GM23338 (cell line): ENCODE data around the gene COX14.

ENCODE experiments used
- CREB1 ChIP-seq: fragments of 250-450 bp; sonication (Bioruptor Pico); IDR thresholded peaks from 2 replicates; pipeline ENCODE4 v1.5.0; 2020; ENCODE audit warnings: low read depth, mild to moderate bottlenecking, moderate library complexity
- ETS1 ChIP-seq: IDR thresholded peaks from 2 replicates; pipeline ENCODE4 v1.6.1; 2016; ENCODE audit warnings: antibody characterized with exemption
- EZH2 ChIP-seq: fragments of 200-600 bp; sonication (generic); IDR thresholded peaks from one replicate; pipeline ENCODE4 v1.8.0; 2017; ENCODE audit warnings: antibody characterized with exemption, mild to moderate bottlenecking, low read depth; ENCODE audit not compliant: unreplicated experiment
- EZH2phosphoT487 ChIP-seq: fragments of 200-600 bp; sonication (generic); IDR thresholded peaks from one replicate; pipeline ENCODE4 v1.8.1; 2018; ENCODE audit warnings: antibody characterized with exemption; ENCODE audit not compliant: unreplicated experiment
- JUNB ChIP-seq: IDR thresholded peaks from one replicate; pipeline ENCODE4 v1.6.1; 2016; ENCODE audit warnings: antibody characterized with exemption; ENCODE audit not compliant: unreplicated experiment
- NANOG ChIP-seq: IDR thresholded peaks from 2 replicates; pipeline ENCODE4 v1.6.1; 2016; ENCODE audit warnings: antibody characterized with exemption, borderline replicate concordance
- POLR2AphosphoS5 ChIP-seq: IDR thresholded peaks from 2 replicates; pipeline ENCODE4 v1.6.1; 2016; ENCODE audit warnings: antibody characterized with exemption, low read depth
- ZNF114 ChIP-seq: fragments of 250-450 bp; sonication (Bioruptor Pico); IDR thresholded peaks from 2 replicates; pipeline ENCODE4 v1.5.0; 2020; ENCODE audit warnings: mild to moderate bottlenecking, moderate library complexity
- ZNF331 ChIP-seq: fragments of 250-450 bp; sonication (Bioruptor Pico); IDR thresholded peaks from 2 replicates; pipeline ENCODE4 v1.5.0; 2020; ENCODE audit warnings: low read depth, mild to moderate bottlenecking, moderate library complexity
- ZNF462 ChIP-seq: fragments of 250-450 bp; sonication (Bioruptor Pico); IDR thresholded peaks from 2 replicates; pipeline ENCODE4 v1.5.0; 2020; ENCODE audit warnings: mild to moderate bottlenecking, moderate library complexity
- TF ChIP-seq, protein P1 (sequence below), 2 experiments: fragments of 200-600 bp in 1 of 2; sonication (generic) in 1 of 2; conservative IDR thresholded peaks; 2 replicates each; pipeline versions ENCODE4 v1.5.1 to v1.6.1; 2016 to 2017; ENCODE audit warnings: antibody characterized with exemption in 2 of 2, low read depth in 2 of 2, mild to moderate bottlenecking in 2 of 2, moderate library complexity in 1 of 2
- TF ChIP-seq, protein P2 (sequence below): IDR thresholded peaks from one replicate; pipeline ENCODE4 v1.6.1; 2018; ENCODE audit warnings: antibody characterized with exemption; ENCODE audit not compliant: unreplicated experiment

GRCh38 chr12:50087151-50087550, 24.9 kb upstream of the COX14 start:
- TF ChIP-seq, protein P1, sequence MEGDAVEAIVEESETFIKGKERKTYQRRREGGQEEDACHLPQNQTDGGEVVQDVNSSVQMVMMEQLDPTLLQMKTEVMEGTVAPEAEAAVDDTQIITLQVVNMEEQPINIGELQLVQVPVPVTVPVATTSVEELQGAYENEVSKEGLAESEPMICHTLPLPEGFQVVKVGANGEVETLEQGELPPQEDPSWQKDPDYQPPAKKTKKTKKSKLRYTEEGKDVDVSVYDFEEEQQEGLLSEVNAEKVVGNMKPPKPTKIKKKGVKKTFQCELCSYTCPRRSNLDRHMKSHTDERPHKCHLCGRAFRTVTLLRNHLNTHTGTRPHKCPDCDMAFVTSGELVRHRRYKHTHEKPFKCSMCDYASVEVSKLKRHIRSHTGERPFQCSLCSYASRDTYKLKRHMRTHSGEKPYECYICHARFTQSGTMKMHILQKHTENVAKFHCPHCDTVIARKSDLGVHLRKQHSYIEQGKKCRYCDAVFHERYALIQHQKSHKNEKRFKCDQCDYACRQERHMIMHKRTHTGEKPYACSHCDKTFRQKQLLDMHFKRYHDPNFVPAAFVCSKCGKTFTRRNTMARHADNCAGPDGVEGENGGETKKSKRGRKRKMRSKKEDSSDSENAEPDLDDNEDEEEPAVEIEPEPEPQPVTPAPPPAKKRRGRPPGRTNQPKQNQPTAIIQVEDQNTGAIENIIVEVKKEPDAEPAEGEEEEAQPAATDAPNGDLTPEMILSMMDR (conservative IDR thresholded peaks at IDR 0.05; ENCODE audit: low read depth in 2 of 2): no peak
- TF ChIP-seq POLR2AphosphoS5: no peak
- no peak for TF ChIP-seq ZNF114 (CRISPR knock-in tag)
- no peak for TF ChIP-seq EZH2phosphoT487
- TF ChIP-seq, protein P2, sequence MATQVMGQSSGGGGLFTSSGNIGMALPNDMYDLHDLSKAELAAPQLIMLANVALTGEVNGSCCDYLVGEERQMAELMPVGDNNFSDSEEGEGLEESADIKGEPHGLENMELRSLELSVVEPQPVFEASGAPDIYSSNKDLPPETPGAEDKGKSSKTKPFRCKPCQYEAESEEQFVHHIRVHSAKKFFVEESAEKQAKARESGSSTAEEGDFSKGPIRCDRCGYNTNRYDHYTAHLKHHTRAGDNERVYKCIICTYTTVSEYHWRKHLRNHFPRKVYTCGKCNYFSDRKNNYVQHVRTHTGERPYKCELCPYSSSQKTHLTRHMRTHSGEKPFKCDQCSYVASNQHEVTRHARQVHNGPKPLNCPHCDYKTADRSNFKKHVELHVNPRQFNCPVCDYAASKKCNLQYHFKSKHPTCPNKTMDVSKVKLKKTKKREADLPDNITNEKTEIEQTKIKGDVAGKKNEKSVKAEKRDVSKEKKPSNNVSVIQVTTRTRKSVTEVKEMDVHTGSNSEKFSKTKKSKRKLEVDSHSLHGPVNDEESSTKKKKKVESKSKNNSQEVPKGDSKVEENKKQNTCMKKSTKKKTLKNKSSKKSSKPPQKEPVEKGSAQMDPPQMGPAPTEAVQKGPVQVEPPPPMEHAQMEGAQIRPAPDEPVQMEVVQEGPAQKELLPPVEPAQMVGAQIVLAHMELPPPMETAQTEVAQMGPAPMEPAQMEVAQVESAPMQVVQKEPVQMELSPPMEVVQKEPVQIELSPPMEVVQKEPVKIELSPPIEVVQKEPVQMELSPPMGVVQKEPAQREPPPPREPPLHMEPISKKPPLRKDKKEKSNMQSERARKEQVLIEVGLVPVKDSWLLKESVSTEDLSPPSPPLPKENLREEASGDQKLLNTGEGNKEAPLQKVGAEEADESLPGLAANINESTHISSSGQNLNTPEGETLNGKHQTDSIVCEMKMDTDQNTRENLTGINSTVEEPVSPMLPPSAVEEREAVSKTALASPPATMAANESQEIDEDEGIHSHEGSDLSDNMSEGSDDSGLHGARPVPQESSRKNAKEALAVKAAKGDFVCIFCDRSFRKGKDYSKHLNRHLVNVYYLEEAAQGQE: no peak
- TF ChIP-seq EZH2: no peak
- TF ChIP-seq CREB1 (CRISPR knock-in tag): no peak
- TF ChIP-seq JUNB: no peak
- TF ChIP-seq ZNF331 (CRISPR knock-in tag): no peak
- TF ChIP-seq ETS1: no peak
- no peak for TF ChIP-seq ZNF462 (CRISPR knock-in tag)
- no peak for TF ChIP-seq NANOG
